Left ventricle myocardium inferior (tissue), 1 donor: Measurements from ENCODE around the gene FBXO33. TPM values are rescaled to one million over a fixed set of nuclear protein-coding genes. Genes with fewer than 3 reads are reported as not detected.
A peak's percentile ranks its signal among the peaks of the same experiment; 100 is the strongest.

Experiments used
- DNase-seq: peaks from one replicate; pipeline ENCODE4 v3.0.0-alpha.2; 2020
- H3K27ac ChIP-seq: fragments of 200-600 bp; replicated peaks from 2 replicates; pipeline ENCODE4 v1.8.0; 2021
- H3K27me3 ChIP-seq: fragments of 200-600 bp; 2 replicates; pipeline ENCODE4 v1.8.0; 2021; ENCODE audit warnings: low read depth
- H3K36me3 ChIP-seq: fragments of 200-600 bp; 2 replicates; pipeline ENCODE4 v1.8.0; 2021
- H3K4me1 ChIP-seq: fragments of 200-600 bp; 2 replicates; pipeline ENCODE4 v1.8.0; 2021
- H3K4me3 ChIP-seq: fragments of 200-600 bp; 2 replicates; pipeline ENCODE4 v1.8.0; 2021; ENCODE audit warnings: mild to moderate bottlenecking, moderate library complexity
- H3K9me3 ChIP-seq: fragments of 200-600 bp; replicated peaks from 2 replicates; pipeline ENCODE4 v1.8.0; 2021
- CTCF ChIP-seq: fragments of 200-600 bp; IDR thresholded peaks from 2 replicates; pipeline ENCODE4 v1.8.0; 2021; ENCODE audit warnings: antibody characterized with exemption, mild to moderate bottlenecking, borderline replicate concordance
- intact Hi-C: fragments of 100-400 bp; cut with micrococcal nuclease; formaldehyde crosslinking; loops from one replicate; pipeline ENCODE4 v1.11.0; 2022
- total RNA-seq: library from RNA; stranded (reverse); fragmentation: NEBNext Ultra II Directional; extraction: Animal tissue kit (Norgen Biotek cat#: 25700); gene quantifications from one replicate; pipeline ENCODE4 v1.2.1, GENCODE V29; 2021
- donor health status: DM: no; HTN: yes; CAD: no; lungs with severe emphysema.

FBXO33 gene
- total RNA-seq, 1 donor from 2014 or later = 4.8 TPM

GRCh38 chr14:39430762-39431415, 1.3 kb downstream of the FBXO33 start:
- Histone ChIP-seq H3K9me3 (no peaks in the 10 kb centered on the region), H3K4me1 (peaks cover 59% of the 10 kb centered on the region), H3K4me3 (peak overlapping the region; percentile 95), H3K36me3 (no peaks in the 10 kb centered on the region), H3K27ac (peak overlapping the region; percentile 99), H3K27me3 (no peaks in the 10 kb centered on the region)
- no peak for DNase-seq
- no peak for TF ChIP-seq CTCF
- intact Hi-C loops = no loop called here

DNA sequence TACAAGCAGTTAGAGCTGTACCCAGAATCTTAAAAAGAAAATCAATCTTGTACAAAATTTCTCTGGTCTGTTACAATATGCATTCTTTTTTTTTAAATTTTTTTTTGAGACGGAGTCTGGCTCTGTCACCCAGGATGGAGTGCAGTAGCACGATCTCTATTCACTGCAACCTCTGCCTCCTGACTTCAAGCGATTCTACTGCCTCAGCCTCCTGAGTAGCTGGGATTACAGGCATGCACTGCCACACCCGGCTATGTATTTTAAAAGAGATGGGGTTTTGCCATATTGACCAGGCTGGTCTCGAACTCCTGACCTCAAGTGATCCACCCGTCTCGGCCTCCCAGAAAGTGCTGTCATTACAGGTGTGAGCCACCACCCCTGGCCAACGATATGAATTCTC, 4.1 kb downstream of the FBXO33 start:
- H3K27me3 ChIP-seq = no peaks in the 10 kb centered on the region
- no peaks in the 10 kb centered on the region for H3K9me3 ChIP-seq
- peaks cover 78% of the 10 kb centered on the region for H3K4me1 ChIP-seq
- DNase-seq = no peak
- intact Hi-C loops = no loop called here
- no peak overlapping the region for H3K27ac ChIP-seq
- H3K4me3 ChIP-seq = no peak overlapping the region
- no peak for TF ChIP-seq CTCF
- no peaks in the 10 kb centered on the region for H3K36me3 ChIP-seq

GRCh38 chr14:39426605-39427004, 5.6 kb downstream of the FBXO33 start:
- TF ChIP-seq CTCF = peak; percentile 30
- no peak for DNase-seq
- Histone ChIP-seq H3K27ac (no peak overlapping the region), H3K27me3 (no peaks in the 10 kb centered on the region), H3K4me3 (no peak overlapping the region), H3K9me3 (no peaks in the 10 kb centered on the region), H3K36me3 (no peaks in the 10 kb centered on the region), H3K4me1 (peaks cover 88% of the 10 kb centered on the region)
- intact Hi-C loops = no loop called here

DNA sequence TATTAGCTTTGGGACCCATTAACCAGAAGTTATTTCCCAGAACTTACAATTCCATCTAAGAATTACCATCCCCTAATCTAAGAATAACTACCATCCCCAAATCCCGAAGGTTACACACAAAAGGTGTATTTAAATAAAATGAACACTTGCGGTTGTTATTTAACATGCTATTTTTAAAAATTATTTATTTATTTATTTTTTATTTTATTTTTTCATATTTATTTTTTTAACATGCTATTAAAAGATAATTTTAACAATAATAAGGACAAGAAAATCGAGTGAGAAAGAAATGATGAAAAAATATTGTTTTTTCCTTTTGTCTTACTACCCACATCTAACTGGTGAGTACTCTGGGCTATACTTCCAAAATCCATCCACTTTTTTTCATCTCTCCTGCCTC, 6.3 kb downstream of the FBXO33 start:
- H3K27ac ChIP-seq = no peak overlapping the region
- H3K27me3 ChIP-seq = no peaks in the 10 kb centered on the region
- H3K4me3 ChIP-seq = no peak overlapping the region
- intact Hi-C loops = no loop called here
- no peak for TF ChIP-seq CTCF
- no peaks in the 10 kb centered on the region for H3K36me3 ChIP-seq
- H3K4me1 ChIP-seq = peaks cover 83% of the 10 kb centered on the region
- DNase-seq = no peak
- no peaks in the 10 kb centered on the region for H3K9me3 ChIP-seq

DNA sequence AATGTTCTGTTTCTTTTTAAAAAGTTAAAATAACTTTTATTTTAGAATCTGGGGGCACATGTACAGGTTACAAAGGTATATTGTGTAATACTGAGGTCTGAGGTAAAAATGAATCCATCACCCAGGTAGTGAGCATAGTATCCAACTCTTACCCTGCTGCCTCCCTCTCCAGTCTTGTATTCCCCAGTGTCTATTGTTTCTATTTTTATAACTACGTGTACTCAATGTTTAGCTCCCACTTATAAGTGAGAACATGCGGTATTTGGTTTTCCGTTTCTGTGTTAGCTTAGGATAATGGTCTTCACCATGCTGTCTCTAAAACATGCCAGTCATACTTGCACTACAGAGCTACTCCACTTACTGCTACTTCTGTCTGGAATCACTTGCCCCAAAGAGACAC, 8.4 kb downstream of the FBXO33 start:
- intact Hi-C loops = no loop called here
- H3K27ac ChIP-seq = no peak overlapping the region
- no peak for TF ChIP-seq CTCF
- H3K36me3 ChIP-seq = no peaks in the 10 kb centered on the region
- no peaks in the 10 kb centered on the region for H3K9me3 ChIP-seq
- H3K4me3 ChIP-seq = no peak overlapping the region
- no peaks in the 10 kb centered on the region for H3K27me3 ChIP-seq
- no peak for DNase-seq
- peaks cover 62% of the 10 kb centered on the region for H3K4me1 ChIP-seq
